AML-193 (cell line): ENCODE measurements around the gene NMD3.
A peak's percentile ranks its signal among the peaks of the same experiment; 100 is the strongest.
"Not testable (repeated sequence)": the region's sequence is repeated elsewhere in the genome, so short reads cannot be mapped to it uniquely, and the experiment has no call there.

Source experiments
- DNase-seq, 2 experiments: peaks; one replicate each; lab custom pipeline; 2025; lab: John Stamatoyannopoulos, UW

Gene NMD3

GRCh38 chr3:161282387-161282786 is 61.3 kb downstream of the NMD3 start:
- not testable (repeated sequence) for DNase-seq

GRCh38 chr3:161284989-161285388 is 63.9 kb downstream of the NMD3 start:
- DNase-seq = no peak

GRCh38 chr3:161289174-161289573 is 68.1 kb downstream of the NMD3 start:
- no peak for DNase-seq

- no peak for DNase-seq
Measured at GRCh38 chr3:161291191-161291901, 70.2 kb downstream of the NMD3 start.

- DNase-seq = no peak
Measured at GRCh38 chr3:161293381-161293780, 72.3 kb downstream of the NMD3 start.

- peak in 1 of 2 experiments; percentile 15 for DNase-seq
Measured at GRCh38 chr3:161295325-161295724, 74.2 kb downstream of the NMD3 start.

- no peak for DNase-seq
Measured at GRCh38 chr3:161296814-161297213, 75.7 kb downstream of the NMD3 start.
